Measurements from ENCODE around the gene VSIG4.
A peak's percentile ranks its signal among the peaks of the same experiment; 100 is the strongest.

Gene VSIG4

DNA sequence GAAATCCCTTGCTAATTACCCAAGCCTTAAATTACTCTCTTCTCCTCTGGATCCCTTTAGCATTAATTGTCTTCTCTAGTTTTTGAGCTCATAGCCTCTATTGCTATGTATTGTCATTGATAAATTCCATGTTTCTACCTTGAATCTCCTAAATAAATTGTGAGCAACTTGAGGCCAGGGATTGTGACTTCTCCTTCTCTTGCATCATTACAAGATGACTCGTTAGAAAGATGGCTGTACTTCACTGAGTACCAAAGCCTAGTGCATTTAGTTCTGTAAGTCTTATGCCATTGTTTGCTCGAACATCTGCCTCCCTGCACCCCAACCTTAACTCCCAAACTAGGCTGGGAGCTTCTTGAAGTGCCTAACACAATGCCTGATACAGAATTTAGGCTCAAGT lies 15.3 kb downstream of the VSIG4 start:
- TF ChIP-seq YY1 (IDR thresholded peaks at IDR 0.05; ENCODE audit: low read depth) (no peak), FOXM1 (IDR thresholded peaks at IDR 0.05; ENCODE audit: borderline replicate concordance, low read depth) (no peak), RAD21 (IDR thresholded peaks at IDR 0.05; ENCODE audit: low read depth) (no peak), TEAD4 (IDR thresholded peaks at IDR 0.05) (no peak)

DNA sequence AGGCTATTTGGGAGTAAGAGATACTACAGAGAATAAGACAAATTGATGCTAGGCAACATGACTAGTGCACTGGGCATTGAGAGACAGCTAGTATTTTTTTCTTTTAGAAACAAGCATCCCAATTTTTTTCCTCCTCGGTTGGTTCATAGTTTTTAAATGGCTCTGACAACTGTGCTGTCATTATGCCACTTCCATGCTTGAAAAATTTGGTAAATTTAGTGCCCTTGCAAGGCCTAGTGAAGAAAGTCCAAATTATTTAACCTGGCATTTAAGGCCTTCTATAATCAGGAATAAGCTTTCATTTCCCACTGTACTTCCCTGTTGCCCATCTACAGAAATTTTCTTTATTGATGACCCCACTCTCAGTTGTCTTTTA lies 15.8 kb downstream of the VSIG4 start:
- TF ChIP-seq TEAD4 (IDR thresholded peaks at IDR 0.05), result no peak
- no peak for TF ChIP-seq TAF1 (IDR thresholded peaks at IDR 0.05; ENCODE audit: low read depth)
- no peak for TF ChIP-seq FOXM1 (IDR thresholded peaks at IDR 0.05; ENCODE audit: borderline replicate concordance, low read depth)

DNA sequence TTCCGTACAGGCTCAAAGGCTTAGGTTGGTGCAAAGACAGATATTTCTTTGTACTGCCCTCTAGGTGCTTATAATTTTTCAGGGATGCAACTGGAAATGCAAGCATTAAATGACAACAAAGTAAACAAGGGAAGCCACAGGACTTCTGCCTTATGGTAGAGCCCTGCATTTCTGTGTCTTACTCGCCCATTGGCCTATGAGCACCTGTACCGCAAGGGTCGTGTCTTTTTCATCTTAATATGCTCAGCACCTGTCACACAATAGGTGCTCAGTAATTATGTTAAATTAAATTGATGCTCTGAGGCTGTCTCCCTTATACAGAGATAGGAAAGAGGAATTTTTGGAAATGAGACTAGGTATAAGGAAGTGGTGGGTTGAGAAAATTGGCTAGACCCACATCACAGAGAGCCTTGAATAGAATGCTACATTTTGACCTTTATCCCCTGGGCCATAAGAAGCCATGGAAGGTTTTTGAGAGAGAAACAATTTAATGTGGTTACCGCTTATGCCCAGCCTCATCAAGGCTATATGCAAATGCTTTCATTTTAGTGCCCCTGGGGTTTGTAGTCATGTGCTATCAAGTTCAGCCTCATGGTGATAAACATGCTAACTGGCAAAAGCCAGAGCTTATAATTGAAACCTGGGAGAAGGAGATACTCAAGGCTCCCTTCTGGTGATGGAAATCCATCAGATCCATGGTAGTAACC lies 16.3 kb downstream of the VSIG4 start:
- TF ChIP-seq CEBPB (IDR thresholded peaks at IDR 0.05), result no peak

DNA sequence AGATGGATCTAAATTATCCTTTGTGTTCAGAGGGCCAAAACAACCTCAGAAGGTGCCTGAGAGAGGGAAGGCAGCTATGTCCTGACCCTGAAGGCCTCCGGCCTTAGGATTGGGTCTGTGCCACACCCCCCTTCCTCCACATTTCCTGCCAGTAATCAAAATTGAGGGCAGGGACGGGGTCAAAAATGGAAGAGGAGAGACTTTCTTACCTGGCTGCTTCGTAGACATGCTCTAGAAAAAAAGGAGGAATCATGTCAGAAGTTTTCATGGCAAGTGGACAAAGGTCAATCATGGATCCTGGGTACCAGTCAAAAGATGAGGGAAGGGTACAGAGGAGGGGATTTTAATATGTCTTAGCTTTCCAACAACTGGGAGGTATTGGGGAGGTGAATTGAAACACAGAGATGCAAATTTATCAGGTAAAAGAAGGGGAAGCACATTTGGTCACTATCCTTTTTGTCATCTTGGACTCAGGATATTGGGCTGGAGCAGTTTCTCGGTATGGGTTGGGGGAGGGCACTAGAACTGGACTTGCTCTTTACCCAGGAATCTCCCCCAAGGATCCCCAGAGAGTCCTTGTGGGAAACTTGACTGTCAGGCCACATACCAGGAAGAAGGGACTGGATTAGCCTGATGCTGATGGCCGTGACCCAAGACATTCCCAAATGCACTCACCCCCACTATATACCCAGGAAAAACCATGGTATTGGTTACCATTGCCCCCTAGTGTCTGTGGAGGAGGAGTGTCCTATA lies 17.1 kb downstream of the VSIG4 start:
- TF ChIP-seq RAD21 (IDR thresholded peaks at IDR 0.05; ENCODE audit: low read depth) (peak; percentile 42), TEAD4 (IDR thresholded peaks at IDR 0.05) (no peak)

DNA sequence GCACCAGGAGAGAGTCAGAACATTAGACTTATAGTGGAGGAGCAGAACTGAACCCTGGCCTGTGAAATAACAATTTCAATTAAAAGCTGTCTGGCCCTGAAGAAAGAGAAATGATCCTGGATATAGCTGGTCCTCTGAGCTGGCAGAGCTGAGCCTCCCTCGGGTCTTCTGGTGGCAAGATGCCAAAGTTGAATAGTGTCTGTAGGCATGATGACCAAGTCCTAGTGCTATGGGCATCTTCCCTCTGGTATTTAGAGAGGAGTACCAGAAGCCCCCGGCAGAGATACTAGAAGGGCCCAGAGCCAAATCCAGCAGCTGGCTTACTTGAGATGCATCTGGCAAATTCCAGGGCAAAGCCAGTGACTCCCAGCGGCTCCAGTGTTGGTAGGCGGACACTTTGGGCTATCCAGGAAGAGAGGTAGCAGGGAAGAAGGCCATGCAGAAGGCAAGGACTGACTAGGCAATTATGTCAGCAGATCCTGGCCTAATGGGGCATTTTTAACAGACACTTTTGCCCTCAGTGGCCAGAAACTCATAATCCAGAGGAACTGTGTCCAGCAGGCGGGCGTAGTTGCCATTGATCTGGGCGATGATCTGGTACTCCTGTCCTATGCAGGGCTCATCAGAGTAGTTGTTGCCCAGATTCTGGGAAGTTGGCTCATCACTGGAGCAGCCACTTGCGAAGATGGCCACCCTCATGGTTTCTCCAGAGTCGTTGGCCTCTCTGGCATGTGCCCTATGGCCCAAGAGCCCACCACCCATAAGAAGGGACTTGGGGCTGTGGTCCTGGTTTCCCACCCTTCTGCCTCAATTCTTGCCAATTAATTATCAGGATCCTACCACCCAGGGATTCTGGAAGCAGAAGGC lies 17.9 kb downstream of the VSIG4 start:
- TF ChIP-seq TCF12 (IDR thresholded peaks at IDR 0.05; ENCODE audit: low read depth) (no peak), NFIC (IDR thresholded peaks at IDR 0.05) (no peak), RAD21 (IDR thresholded peaks at IDR 0.05; ENCODE audit: low read depth) (no peak), TAF1 (IDR thresholded peaks at IDR 0.05; ENCODE audit: low read depth) (no peak)
- TF ChIP-seq, protein P1, sequence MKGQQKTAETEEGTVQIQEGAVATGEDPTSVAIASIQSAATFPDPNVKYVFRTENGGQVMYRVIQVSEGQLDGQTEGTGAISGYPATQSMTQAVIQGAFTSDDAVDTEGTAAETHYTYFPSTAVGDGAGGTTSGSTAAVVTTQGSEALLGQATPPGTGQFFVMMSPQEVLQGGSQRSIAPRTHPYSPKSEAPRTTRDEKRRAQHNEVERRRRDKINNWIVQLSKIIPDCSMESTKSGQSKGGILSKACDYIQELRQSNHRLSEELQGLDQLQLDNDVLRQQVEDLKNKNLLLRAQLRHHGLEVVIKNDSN (IDR thresholded peaks at IDR 0.05), result no peak

DNA sequence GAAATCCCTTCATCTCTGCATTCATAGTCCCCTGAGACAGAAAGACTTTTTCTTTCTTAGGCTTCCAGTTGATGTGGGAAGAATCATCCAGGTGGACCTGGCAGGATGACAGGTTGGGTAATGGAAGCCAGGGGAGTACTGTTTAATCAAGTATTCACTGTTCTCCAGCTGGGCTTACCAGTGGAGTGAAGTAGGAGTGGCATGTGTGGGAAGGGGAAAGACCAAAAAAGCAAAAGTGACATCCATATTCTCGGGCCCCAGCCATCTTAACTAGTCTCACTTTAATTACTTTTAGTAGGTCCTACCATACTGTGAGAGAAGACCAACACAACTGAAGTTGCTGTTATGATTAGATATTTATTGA lies 18.5 kb downstream of the VSIG4 start:
- TF ChIP-seq, protein P2, sequence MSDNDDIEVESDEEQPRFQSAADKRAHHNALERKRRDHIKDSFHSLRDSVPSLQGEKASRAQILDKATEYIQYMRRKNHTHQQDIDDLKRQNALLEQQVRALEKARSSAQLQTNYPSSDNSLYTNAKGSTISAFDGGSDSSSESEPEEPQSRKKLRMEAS (IDR thresholded peaks at IDR 0.05), result no peak
- TF ChIP-seq NFIC (IDR thresholded peaks at IDR 0.05) (no peak), ZBTB7A (IDR thresholded peaks at IDR 0.05; ENCODE audit: low read depth) (no peak), FOXM1 (IDR thresholded peaks at IDR 0.05; ENCODE audit: borderline replicate concordance, low read depth) (no peak), TCF12 (IDR thresholded peaks at IDR 0.05; ENCODE audit: low read depth) (no peak), EGR1 (IDR thresholded peaks at IDR 0.05) (no peak), TAF1 (IDR thresholded peaks at IDR 0.05; ENCODE audit: low read depth) (no peak), EP300 (IDR thresholded peaks at IDR 0.05; ENCODE audit: borderline replicate concordance) (no peak), YY1 (IDR thresholded peaks at IDR 0.05; ENCODE audit: low read depth) (no peak), RAD21 (IDR thresholded peaks at IDR 0.05; ENCODE audit: low read depth) (no peak), CEBPB (IDR thresholded peaks at IDR 0.05) (no peak), TEAD4 (IDR thresholded peaks at IDR 0.05) (no peak), CREB1 (IDR thresholded peaks at IDR 0.05; ENCODE audit: low read depth) (no peak)
- TF ChIP-seq, protein P3, sequence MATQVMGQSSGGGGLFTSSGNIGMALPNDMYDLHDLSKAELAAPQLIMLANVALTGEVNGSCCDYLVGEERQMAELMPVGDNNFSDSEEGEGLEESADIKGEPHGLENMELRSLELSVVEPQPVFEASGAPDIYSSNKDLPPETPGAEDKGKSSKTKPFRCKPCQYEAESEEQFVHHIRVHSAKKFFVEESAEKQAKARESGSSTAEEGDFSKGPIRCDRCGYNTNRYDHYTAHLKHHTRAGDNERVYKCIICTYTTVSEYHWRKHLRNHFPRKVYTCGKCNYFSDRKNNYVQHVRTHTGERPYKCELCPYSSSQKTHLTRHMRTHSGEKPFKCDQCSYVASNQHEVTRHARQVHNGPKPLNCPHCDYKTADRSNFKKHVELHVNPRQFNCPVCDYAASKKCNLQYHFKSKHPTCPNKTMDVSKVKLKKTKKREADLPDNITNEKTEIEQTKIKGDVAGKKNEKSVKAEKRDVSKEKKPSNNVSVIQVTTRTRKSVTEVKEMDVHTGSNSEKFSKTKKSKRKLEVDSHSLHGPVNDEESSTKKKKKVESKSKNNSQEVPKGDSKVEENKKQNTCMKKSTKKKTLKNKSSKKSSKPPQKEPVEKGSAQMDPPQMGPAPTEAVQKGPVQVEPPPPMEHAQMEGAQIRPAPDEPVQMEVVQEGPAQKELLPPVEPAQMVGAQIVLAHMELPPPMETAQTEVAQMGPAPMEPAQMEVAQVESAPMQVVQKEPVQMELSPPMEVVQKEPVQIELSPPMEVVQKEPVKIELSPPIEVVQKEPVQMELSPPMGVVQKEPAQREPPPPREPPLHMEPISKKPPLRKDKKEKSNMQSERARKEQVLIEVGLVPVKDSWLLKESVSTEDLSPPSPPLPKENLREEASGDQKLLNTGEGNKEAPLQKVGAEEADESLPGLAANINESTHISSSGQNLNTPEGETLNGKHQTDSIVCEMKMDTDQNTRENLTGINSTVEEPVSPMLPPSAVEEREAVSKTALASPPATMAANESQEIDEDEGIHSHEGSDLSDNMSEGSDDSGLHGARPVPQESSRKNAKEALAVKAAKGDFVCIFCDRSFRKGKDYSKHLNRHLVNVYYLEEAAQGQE (IDR thresholded peaks at IDR 0.05; ENCODE audit: low read depth), result no peak
- TF ChIP-seq, protein P1 (IDR thresholded peaks at IDR 0.05), result no peak

DNA sequence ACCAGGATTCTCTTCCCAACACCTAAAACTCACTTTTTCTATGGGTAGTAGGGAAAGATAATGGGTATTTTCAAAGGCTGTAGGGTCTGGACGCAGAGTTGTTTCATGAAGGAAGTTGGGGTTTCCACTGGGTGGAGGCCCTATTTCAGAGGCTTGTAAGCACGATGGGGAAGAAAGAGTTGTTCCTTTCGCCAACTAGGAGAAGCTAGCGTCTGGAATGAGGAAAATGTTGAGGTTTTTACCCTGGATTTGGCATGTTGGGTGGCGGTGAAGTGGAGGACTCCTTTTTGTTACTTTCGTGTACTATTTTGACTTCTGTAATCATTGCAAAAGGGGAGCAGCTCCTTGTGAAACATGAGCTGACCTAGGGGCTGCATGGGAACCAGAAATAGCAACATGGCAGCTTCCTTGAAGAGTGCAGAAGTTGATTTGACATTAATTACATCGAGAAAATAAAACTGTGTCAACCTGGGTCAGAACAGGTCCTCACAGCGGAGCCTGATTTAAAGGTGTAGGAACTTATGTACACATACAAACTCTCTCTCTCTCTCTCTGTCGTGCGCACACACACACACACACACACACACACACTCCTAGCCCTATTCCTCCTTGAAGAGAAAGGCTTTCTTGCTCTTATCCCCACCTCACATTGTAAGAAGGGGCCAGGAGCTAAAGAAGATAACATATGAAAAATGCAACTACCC lies 19.1 kb downstream of the VSIG4 start:
- TF ChIP-seq TCF12 (IDR thresholded peaks at IDR 0.05; ENCODE audit: low read depth), result no peak
- no peak for TF ChIP-seq ZBTB7A (IDR thresholded peaks at IDR 0.05; ENCODE audit: low read depth)
- TF ChIP-seq RAD21 (IDR thresholded peaks at IDR 0.05; ENCODE audit: low read depth), result no peak
- no peak for TF ChIP-seq TEAD4 (IDR thresholded peaks at IDR 0.05)
- no peak for TF ChIP-seq FOXM1 (IDR thresholded peaks at IDR 0.05; ENCODE audit: borderline replicate concordance, low read depth)
- TF ChIP-seq, protein P1 (IDR thresholded peaks at IDR 0.05), result no peak
- no peak for TF ChIP-seq EGR1 (IDR thresholded peaks at IDR 0.05)
- TF ChIP-seq TAF1 (IDR thresholded peaks at IDR 0.05; ENCODE audit: low read depth), result no peak
- TF ChIP-seq YY1 (IDR thresholded peaks at IDR 0.05; ENCODE audit: low read depth), result no peak
- TF ChIP-seq, protein P2 (IDR thresholded peaks at IDR 0.05), result no peak
- no peak for TF ChIP-seq EP300 (IDR thresholded peaks at IDR 0.05; ENCODE audit: borderline replicate concordance)
- TF ChIP-seq NFIC (IDR thresholded peaks at IDR 0.05), result no peak
- TF ChIP-seq CEBPB (IDR thresholded peaks at IDR 0.05), result no peak
- TF ChIP-seq, protein P3 (IDR thresholded peaks at IDR 0.05; ENCODE audit: low read depth), result no peak
- TF ChIP-seq CREB1 (IDR thresholded peaks at IDR 0.05; ENCODE audit: low read depth), result no peak

Data from Ishikawa (cell line).